ENCODE measurements around the gene BROX. TPM values are rescaled to one million over a fixed set of nuclear protein-coding genes. Genes with fewer than 3 reads are reported as not detected.
"Not testable (repeated sequence)": the region's sequence is repeated elsewhere in the genome, so short reads cannot be mapped to it uniquely, and the experiment has no call there.

Gene BROX
- total RNA-seq, 1 donor = 101 TPM

DNA sequence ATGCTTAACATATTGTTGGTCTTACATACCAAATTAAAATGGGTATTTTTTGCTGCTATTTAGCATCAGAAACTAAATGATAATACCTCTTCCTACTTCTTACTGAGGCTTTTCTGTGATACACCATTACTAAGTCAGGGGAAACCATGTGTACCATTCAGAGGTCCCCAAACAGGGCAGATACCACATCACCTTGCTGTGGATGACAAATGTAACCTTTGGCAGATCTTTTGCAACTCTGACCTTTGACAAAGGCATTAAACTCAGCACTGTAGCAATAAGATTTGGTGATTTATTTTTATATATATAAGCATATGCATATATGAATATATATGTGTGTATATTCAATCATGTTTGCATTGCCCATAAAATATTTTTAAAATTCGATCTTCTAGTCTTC is 27.6 kb downstream of the BROX start:
- no peak overlapping the region for H3K4me3 ChIP-seq (ENCODE audit: low read depth, low read length)
- DNase-seq (ENCODE audit: low read depth) = no peak
- TF ChIP-seq, protein P1, sequence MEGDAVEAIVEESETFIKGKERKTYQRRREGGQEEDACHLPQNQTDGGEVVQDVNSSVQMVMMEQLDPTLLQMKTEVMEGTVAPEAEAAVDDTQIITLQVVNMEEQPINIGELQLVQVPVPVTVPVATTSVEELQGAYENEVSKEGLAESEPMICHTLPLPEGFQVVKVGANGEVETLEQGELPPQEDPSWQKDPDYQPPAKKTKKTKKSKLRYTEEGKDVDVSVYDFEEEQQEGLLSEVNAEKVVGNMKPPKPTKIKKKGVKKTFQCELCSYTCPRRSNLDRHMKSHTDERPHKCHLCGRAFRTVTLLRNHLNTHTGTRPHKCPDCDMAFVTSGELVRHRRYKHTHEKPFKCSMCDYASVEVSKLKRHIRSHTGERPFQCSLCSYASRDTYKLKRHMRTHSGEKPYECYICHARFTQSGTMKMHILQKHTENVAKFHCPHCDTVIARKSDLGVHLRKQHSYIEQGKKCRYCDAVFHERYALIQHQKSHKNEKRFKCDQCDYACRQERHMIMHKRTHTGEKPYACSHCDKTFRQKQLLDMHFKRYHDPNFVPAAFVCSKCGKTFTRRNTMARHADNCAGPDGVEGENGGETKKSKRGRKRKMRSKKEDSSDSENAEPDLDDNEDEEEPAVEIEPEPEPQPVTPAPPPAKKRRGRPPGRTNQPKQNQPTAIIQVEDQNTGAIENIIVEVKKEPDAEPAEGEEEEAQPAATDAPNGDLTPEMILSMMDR (IDR thresholded peaks at IDR 0.05; ENCODE audit: insufficient read depth, low read length) = no peak

DNA sequence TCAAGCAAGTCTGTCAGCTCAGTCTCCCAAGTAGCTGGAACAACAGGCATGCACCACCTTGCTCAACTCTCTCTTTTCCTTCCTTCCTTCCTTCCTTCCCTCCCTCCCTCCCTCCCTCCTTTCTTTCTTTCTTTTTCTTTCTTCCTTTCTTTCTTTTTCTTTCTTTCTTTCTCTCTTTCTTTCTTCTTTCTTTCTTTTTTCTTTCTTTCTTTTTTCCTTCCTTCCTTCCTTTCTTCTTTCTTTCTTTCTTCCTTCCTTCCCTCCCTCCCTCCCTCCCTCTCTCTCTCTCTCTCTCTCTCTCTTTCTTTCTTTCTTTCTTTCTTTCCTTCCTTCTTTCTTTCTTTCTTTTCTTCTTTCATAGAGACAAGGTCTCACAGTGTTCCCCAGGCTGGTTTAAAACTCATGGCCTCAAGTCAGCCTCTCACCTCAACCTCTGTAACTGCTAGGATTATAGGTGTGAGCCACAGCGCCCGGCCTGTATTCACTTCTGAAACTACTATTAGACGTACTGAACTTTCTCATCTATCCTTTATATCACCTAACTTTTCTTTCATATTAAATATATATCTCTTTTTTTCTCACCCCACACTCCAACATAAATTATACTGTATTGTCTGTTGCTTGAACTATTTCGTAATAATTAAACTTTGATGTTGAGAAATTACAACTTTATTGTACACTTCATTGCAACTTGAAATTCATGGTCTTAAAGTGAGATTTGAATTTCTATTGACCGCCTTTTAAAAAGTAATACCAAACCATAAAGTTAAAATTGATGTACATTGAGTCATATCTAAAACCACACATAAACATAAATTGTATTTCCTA is 29.5 kb downstream of the BROX start:
- H3K4me3 ChIP-seq (ENCODE audit: low read depth, low read length); DNase-seq (ENCODE audit: low read depth): not testable (repeated sequence)

DNA sequence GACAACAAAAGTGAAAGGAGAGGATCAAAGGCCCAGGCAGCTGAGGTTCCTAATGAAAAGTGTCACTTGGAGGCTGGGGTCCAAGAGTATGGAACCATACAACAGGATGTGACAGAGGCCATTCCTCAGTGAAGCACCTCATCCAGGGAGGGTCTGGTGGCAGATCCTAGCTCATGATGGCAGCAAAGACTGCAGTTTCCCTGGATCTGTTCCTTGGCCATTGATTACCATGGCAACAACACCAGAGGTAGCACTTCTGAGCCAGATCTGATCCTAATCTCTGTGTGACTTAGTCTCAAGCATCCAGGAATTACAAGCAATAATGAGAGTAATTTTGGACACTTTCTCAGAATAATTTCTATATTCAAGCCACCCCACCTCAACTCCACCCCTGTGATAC is 37.6 kb downstream of the BROX start:
- H3K4me3 ChIP-seq (ENCODE audit: low read depth, low read length) = no peak overlapping the region
- peak; percentile 15 for DNase-seq (ENCODE audit: low read depth)
- TF ChIP-seq, protein P1 (IDR thresholded peaks at IDR 0.05; ENCODE audit: insufficient read depth, low read length) = no peak

DNA sequence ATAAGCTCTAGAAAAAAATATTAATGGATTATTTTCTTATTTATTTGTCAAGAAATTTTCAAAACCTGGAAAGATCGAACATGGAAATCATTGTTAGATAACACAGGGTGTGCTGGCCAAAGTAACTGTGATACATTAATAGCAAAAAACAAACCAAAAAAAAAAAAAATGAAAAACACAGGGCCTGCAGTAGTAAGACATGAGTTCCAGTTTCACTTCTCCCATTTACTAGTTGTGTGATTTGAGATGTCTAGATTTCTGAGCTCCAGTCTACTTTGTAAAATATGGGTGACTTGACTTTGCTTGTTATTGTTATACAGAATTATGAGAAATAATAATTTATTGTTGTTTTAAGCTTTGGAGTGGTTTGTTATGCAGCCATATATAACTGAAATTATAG is 38.3 kb downstream of the BROX start:
- H3K4me3 ChIP-seq (ENCODE audit: low read depth, low read length) = no peak overlapping the region
- TF ChIP-seq, protein P1 (IDR thresholded peaks at IDR 0.05; ENCODE audit: insufficient read depth, low read length) = no peak
- no peak for DNase-seq (ENCODE audit: low read depth)

DNA sequence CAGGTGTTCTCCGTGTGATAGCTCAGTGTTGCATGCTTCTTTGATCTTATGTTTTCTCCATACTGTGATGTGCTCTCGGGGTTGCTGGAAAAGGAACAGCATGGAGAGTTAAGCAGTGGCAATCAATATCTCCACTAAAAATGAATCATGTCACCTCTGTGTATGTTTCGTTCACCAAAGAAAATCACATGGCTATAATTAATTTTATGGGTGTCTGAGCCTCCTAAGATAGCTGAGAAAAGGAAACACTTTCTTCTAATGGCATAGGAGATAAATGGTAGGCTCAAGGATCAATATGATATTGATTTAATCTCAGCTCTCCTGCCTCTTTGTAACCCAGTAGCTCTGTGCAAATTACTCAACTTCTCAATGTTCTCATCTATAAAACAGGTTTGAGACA is 38.9 kb downstream of the BROX start:
- TF ChIP-seq, protein P1 (IDR thresholded peaks at IDR 0.05; ENCODE audit: insufficient read depth, low read length) = no peak
- no peak for DNase-seq (ENCODE audit: low read depth)
- no peak overlapping the region for H3K4me3 ChIP-seq (ENCODE audit: low read depth, low read length)

DNA sequence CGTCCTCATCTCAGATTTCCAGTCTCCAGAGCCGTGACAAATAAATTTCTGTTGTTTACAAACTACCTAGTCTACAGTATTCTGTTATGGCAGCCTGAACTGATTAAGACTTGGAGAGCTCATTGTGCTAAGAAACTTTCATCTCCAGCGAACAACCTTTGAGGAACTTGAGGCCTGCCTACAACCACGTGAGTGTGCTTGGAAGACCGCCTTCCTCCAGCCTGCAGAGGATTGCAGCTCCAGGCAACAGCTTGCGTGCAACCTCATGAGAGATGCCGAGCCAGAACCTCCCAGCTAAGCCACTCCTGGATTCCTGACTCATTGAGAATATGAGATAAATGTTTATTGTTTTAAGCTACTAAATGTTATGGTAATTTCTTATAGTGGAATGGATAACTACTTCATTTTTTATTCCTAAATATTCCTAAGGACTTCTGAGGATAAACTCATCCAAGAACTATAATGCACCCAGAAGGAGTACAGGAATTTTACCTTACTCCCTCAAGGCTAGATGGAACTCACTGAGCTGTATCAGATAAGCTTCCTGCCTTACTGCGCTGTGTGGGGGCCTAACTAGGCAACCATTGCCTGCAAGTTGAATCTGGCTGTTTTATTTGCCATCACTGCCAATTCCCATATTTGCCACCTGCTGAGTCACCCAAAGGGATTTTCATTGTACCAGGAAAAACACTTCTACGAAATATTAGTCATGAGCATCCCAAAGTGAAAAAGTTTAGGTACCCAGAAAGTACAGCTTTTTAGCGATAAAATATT is 42.2 kb downstream of the BROX start:
- peak overlapping the region; percentile 5 for H3K4me3 ChIP-seq (ENCODE audit: low read depth, low read length)
- TF ChIP-seq, protein P1 (IDR thresholded peaks at IDR 0.05; ENCODE audit: insufficient read depth, low read length) = no peak

DNA sequence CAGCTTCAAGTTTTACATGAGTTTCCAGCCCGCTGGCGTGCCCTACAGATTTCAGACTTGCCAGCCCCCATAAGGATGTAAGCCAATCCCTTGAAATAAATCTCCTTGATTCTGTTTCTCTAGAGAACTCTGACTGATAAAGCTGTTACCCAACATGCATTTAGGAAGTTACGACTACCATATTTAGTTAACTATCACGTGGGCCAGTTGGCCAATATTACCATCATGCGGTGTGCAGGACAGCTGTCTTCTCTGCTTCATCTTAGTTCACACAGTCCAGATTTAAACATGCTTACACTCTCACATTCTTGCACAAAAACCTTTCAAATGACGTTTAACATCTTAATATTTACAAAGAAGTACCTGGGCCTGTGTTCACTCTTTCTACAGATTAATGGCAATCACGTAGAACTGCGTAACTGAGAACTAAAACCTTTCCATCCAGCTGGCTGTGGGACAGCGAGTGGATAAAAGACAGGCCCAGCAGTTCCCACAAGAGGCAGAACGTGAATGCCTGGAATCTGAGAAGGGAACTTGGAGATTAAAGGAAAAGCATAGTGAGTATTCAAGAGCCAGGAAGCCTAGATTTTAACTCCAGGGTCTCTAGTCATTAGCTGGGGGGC is 45.4 kb downstream of the BROX start:
- TF ChIP-seq, protein P1 (IDR thresholded peaks at IDR 0.05; ENCODE audit: insufficient read depth, low read length) = no peak
- peak; percentile 68 for DNase-seq (ENCODE audit: low read depth)
- H3K4me3 ChIP-seq (ENCODE audit: low read depth, low read length) = no peak overlapping the region

More for the DNA sequence above, 42.2 kb downstream of the BROX start:
- peak; percentile 99 for DNase-seq (ENCODE audit: low read depth)
